ENCODE results near the gene DYDC1. TPM values are rescaled to one million over a fixed set of nuclear protein-coding genes. Genes with fewer than 3 reads are reported as not detected.
A peak's percentile ranks its signal among the peaks of the same experiment; 100 is the strongest.

DYDC1 gene
- total RNA-seq, 1 experiment from 2014 or later = not detected

DNA sequence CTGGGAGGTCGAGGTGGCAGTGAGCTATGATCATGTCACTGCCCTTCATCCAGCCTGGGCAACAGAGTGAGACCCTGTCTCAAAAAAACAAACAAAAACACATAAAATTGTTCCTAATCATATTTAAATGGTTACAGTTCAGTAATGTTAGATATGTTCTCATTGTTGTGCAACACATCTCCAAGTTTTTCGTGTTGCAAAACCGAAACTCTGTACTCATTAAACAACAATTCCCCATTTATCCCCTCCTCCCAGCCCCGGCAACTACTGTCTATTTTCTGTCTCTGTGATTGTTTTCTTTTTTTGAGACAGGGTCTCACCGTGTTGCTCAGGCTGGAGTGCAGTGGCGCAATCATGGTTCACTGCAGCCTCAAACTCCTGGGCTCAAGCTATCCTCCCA is 35.7 kb upstream of the DYDC1 start:
- ChIA-PET POLR2A (ENCODE audit: low non-redundant PET) (no interaction called here), CTCF (interaction anchor here (0.6 kb wide), 1 partner anchor 14 kb away, joined by 3 read pairs; no protein-coding TSS in a partner anchor)
- H3K27ac ChIP-seq (ENCODE audit: low read depth, low read length, poor library complexity, severe bottlenecking) = no peak overlapping the region
- intact Hi-C loops (cut with micrococcal nuclease; ENCODE audit: unreplicated experiment) = no loop called here
- no peak overlapping the region for H3K4me3 ChIP-seq (ENCODE audit: low read depth, low read length, poor library complexity, severe bottlenecking)
- H3K4me1 ChIP-seq (ENCODE audit: insufficient read depth, low read length, poor library complexity, severe bottlenecking) = no peaks in the 10 kb centered on the region
- no peak for DNase-seq (ENCODE audit: low spot score)
- H3K36me3 ChIP-seq (ENCODE audit: insufficient read depth, low read length, poor library complexity, severe bottlenecking) = no peaks in the 10 kb centered on the region
- BruUV-seq (replicated peaks) = no TSS peak
- no peak for TF ChIP-seq EZH2 (IDR thresholded peaks at IDR 0.05; ENCODE audit: borderline replicate concordance, low read depth, low read length, poor library complexity, severe bottlenecking)
- TF ChIP-seq, protein P1, sequence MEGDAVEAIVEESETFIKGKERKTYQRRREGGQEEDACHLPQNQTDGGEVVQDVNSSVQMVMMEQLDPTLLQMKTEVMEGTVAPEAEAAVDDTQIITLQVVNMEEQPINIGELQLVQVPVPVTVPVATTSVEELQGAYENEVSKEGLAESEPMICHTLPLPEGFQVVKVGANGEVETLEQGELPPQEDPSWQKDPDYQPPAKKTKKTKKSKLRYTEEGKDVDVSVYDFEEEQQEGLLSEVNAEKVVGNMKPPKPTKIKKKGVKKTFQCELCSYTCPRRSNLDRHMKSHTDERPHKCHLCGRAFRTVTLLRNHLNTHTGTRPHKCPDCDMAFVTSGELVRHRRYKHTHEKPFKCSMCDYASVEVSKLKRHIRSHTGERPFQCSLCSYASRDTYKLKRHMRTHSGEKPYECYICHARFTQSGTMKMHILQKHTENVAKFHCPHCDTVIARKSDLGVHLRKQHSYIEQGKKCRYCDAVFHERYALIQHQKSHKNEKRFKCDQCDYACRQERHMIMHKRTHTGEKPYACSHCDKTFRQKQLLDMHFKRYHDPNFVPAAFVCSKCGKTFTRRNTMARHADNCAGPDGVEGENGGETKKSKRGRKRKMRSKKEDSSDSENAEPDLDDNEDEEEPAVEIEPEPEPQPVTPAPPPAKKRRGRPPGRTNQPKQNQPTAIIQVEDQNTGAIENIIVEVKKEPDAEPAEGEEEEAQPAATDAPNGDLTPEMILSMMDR (conservative IDR thresholded peaks at IDR 0.05; ENCODE audit: low read depth, low read length) = no peak
- H3K27me3 ChIP-seq (replicated peaks; ENCODE audit: insufficient read depth, low read depth, low read length, poor library complexity) = no peaks in the 10 kb centered on the region
- H3K9me3 ChIP-seq (ENCODE audit: low read depth, low read length, poor library complexity, severe bottlenecking) = no peaks in the 10 kb centered on the region

DNA sequence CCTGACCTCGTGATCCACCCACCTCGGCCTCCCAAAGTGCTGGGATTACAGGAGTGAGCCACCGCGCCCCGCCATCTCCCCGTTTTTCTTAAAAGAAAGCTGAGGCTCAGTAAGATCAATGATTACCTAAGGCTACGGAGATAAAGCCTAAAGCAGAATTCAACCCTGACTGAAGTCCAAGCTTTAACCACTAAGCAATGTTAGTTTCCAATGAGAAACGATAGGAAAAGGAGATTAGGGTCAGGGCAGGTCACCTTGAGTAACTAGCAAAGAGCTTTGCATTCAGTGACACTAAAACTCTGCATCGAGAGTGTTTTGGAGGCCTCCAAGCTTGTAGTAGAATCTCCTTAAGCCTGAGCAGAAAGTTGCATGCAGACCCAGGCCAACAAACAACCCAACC is 34.2 kb upstream of the DYDC1 start:
- POLR2A ChIA-PET (ENCODE audit: low non-redundant PET) = no interaction called here
- intact Hi-C loops (cut with micrococcal nuclease; ENCODE audit: unreplicated experiment) = no loop called here

DNA sequence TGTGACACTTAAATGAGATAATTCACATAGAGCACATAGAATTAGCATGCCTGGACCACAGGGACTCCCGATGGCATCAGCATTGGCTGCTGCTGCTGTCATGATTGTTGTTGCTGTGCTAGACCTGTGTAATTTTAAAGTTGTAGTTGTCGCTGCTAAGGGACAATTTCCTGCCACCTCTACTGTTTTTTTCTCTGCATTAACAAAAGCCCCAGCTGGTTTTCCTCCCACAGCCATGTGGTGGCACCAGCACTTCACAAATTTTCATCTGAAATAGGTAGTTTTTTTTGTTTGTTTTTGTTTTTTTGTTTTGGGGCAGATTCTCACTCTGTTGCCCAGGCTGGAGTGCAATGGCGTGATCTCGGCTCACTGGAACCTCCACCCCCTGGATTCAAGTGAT is 26.4 kb upstream of the DYDC1 start:
- ChIA-PET POLR2A (ENCODE audit: low non-redundant PET) (interaction anchor here (0.6 kb wide), 1 partner anchor 166 kb away, joined by 9 read pairs; no protein-coding TSS in a partner anchor), CTCF (interaction anchor here (0.9 to 1.9 kb wide), 5 partner anchors 9 to 563 kb away, joined by 3 to 7 read pairs (median 4); no protein-coding TSS in a partner anchor)
- DNase-seq (ENCODE audit: low spot score) = peak; percentile 62
- no peak for TF ChIP-seq EZH2 (IDR thresholded peaks at IDR 0.05; ENCODE audit: borderline replicate concordance, low read depth, low read length, poor library complexity, severe bottlenecking)
- TF ChIP-seq, protein P1 (conservative IDR thresholded peaks at IDR 0.05; ENCODE audit: low read depth, low read length) = peak; percentile 71
- no peaks in the 10 kb centered on the region for H3K27me3 ChIP-seq (replicated peaks; ENCODE audit: insufficient read depth, low read depth, low read length, poor library complexity)
- no peak overlapping the region for H3K27ac ChIP-seq (ENCODE audit: low read depth, low read length, poor library complexity, severe bottlenecking)
- no peaks in the 10 kb centered on the region for H3K4me1 ChIP-seq (ENCODE audit: insufficient read depth, low read length, poor library complexity, severe bottlenecking)
- intact Hi-C loops (cut with micrococcal nuclease; ENCODE audit: unreplicated experiment) = loop anchor here (1.0 to 5.0 kb wide), 3 partner anchors 62 to 214 kb away; no protein-coding TSS in a partner anchor
- no peak overlapping the region for H3K4me3 ChIP-seq (ENCODE audit: low read depth, low read length, poor library complexity, severe bottlenecking)
- no TSS peak for BruUV-seq (replicated peaks)
- no peaks in the 10 kb centered on the region for H3K36me3 ChIP-seq (ENCODE audit: insufficient read depth, low read length, poor library complexity, severe bottlenecking)
- no peaks in the 10 kb centered on the region for H3K9me3 ChIP-seq (ENCODE audit: low read depth, low read length, poor library complexity, severe bottlenecking)

More for the DNA sequence above, 34.2 kb upstream of the DYDC1 start:
- Histone ChIP-seq H3K27me3 (replicated peaks; ENCODE audit: insufficient read depth, low read depth, low read length, poor library complexity) (no peaks in the 10 kb centered on the region), H3K27ac (ENCODE audit: low read depth, low read length, poor library complexity, severe bottlenecking) (no peak overlapping the region), H3K4me1 (ENCODE audit: insufficient read depth, low read length, poor library complexity, severe bottlenecking) (no peaks in the 10 kb centered on the region), H3K4me3 (ENCODE audit: low read depth, low read length, poor library complexity, severe bottlenecking) (no peak overlapping the region), H3K36me3 (ENCODE audit: insufficient read depth, low read length, poor library complexity, severe bottlenecking) (no peaks in the 10 kb centered on the region), H3K9me3 (ENCODE audit: low read depth, low read length, poor library complexity, severe bottlenecking) (no peaks in the 10 kb centered on the region)
- CTCF ChIA-PET = no interaction called here
- DNase-seq (ENCODE audit: low spot score) = no peak
- TF ChIP-seq, protein P1 (conservative IDR thresholded peaks at IDR 0.05; ENCODE audit: low read depth, low read length) = no peak
- no peak for TF ChIP-seq EZH2 (IDR thresholded peaks at IDR 0.05; ENCODE audit: borderline replicate concordance, low read depth, low read length, poor library complexity, severe bottlenecking)
- BruUV-seq (replicated peaks) = no TSS peak

Data from A673 (cell line).